GM11168 (cell line): Measurements from ENCODE around the gene PPP1R2.

Source experiments
- in situ Hi-C: fragments of 300-500 bp; cut with MboI; formaldehyde crosslinking; loops from one replicate; pipeline ENCODE4 v1.12.0; 2022; ENCODE audit warnings: low sequenced_read_pairs; ENCODE audit not compliant: unreplicated experiment

PPP1R2 gene

GRCh38 chr3:195568630-195569029 is 25.5 kb upstream of the PPP1R2 start:
- in situ Hi-C loops, result no loop called here

GRCh38 chr3:195566797-195567196 is 23.7 kb upstream of the PPP1R2 start:
- in situ Hi-C loops, result no loop called here

DNA sequence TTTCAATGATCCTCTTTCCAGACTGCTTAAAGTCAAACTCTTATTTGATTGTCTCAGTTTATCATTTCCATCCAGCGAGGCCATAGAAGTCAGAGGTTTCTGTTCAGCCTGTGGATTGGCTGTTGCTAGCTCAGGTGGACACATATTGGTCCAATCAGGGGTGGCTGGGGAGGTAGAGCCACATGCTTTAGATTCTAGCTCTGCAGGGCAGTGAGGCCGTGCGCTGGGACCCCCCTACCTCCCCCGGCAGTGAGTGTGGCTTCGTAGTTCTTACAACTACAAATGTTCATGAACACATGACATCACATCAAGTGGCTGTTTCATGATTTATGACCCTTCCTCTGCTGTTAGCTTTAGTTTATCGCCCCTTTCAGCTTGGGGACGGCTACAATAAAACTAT is 22.6 kb upstream of the PPP1R2 start:
- in situ Hi-C loops, result no loop called here

- in situ Hi-C loops, result no loop called here
Observed at GRCh38 chr3:195563317-195563716, 20.2 kb upstream of the PPP1R2 start.

- in situ Hi-C loops, result no loop called here
Observed at GRCh38 chr3:195559723-195560409, 16.7 kb upstream of the PPP1R2 start.

- in situ Hi-C loops, result no loop called here
Observed at GRCh38 chr3:195558602-195559001, 15.5 kb upstream of the PPP1R2 start.

DNA sequence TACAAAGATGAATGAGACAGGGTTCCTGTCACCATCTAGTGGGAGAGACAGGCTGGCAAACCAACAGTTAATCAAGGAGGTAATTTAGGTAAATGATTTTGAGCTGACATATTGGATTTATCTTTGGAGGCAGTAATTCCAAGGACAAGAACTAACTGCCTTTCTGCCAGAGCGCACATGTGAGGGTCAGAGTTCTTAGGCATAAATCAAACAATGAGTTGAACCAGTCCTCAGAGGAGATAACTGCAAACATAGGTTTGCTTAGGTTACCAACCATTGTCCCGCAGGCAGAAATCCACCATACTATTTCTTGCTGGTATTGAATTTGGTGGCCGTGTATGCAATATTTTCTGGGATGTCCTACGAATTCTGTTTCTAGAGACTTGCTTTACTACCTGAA is 14.2 kb upstream of the PPP1R2 start:
- in situ Hi-C loops, result no loop called here

- in situ Hi-C loops, result no loop called here
Observed at GRCh38 chr3:195556390-195556789, 13.3 kb upstream of the PPP1R2 start.

DNA sequence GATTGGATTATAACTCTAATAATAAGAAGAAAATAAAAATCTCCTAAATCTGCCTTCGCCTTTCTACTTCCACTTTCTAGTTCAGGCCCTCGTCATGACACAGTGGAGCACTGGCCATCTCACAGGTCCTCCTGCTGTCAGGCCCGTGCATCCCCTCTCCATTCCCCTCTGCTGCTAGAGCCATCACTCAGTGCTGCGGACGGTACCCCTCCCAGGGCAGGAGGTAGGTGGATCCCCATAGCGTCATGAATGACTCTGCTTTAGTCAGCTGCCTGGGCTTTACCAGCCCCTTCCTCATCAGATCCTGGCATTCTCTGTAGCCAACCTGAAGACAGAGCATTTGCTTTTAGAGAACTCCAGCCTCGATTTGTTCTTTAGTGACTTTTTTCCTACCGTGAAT is 12.0 kb upstream of the PPP1R2 start:
- in situ Hi-C loops, result no loop called here

DNA sequence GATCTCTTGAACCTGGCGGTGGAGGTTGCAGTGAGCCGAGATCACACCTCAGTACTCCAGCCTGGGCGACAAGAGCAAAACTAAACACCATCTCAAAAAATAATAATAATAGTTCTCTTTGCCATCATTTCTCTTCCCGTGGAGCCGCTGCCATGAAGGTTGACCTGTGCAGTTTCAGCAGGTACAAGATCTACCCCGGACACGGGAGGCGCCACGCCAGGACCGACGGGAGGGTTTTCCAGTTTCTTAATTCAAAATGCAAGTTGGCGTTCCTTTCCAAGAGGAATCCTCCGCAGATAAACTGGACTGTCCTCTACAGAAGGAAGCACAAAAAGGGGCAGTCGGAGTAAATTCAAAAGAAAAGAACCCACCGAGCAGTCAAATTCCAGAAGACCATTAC is 11.3 kb upstream of the PPP1R2 start:
- in situ Hi-C loops, result no loop called here

DNA sequence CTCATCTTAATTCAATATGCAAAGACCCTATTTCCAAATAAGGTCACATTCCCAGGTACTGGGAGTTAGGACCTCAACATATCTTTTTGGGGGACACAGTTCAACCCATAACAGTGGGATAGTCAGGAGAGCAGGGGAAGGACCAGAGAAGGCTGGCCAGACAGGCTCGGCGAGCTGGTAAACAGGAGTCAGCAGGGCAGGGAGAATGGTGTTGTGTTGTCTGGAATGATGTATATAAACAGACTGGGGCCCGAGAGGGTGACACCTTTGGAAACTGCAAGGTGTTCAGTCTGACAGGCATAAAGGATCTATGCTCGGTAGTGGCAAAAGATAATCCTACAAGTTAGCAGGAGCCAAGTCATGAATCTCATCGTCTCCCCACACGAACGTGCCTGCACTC is 10.1 kb upstream of the PPP1R2 start:
- in situ Hi-C loops, result no loop called here

- in situ Hi-C loops, result no loop called here
Observed at GRCh38 chr3:195551381-195551978, 8.4 kb upstream of the PPP1R2 start.

DNA sequence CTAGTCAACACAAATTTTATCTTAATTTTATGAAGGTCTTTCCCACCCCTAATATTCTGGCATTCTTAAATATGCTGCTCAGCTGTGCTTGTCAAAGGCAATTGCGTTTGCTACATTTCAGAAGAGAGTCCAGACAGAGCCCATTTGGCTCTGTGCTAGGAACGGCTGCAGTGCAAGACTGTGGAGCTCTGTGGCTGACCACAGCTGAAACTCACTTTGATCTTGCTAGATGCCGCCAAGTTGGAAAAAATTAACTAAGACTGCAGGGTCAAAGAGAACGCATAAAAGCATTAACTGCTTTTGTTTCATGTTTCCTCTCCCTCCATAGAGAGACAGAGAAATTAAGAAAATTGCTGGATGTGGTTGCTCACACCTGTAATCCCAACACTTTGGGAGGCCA is 7.6 kb upstream of the PPP1R2 start:
- in situ Hi-C loops, result no loop called here

GRCh38 chr3:195549931-195550519 is 6.9 kb upstream of the PPP1R2 start:
- in situ Hi-C loops, result loop anchor here (25.0 kb wide), 2 partner anchors 413 to 863 kb away; partner anchors contain the start of gene FAM43A

DNA sequence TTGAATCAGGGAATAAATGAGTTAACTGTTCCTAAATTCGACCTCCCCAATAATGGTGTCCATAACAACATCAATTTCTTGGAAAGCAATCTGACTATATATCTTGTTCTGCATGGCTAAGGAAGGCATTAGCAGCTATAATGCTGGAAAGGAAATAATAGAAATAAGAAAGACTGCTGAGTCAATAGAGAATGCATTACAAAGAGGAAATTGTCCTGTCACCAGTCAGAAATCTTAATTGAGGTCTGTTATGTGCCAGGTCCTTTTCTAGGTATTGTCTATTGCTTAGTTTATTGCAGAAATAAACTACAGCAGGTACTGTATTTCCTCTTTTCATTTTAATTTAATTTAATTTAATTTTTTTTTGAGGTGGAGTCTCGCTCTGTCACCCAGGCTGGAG is 5.9 kb upstream of the PPP1R2 start:
- in situ Hi-C loops, result loop anchor here (25.0 kb wide), 2 partner anchors 412 to 862 kb away; partner anchors contain the start of gene FAM43A

DNA sequence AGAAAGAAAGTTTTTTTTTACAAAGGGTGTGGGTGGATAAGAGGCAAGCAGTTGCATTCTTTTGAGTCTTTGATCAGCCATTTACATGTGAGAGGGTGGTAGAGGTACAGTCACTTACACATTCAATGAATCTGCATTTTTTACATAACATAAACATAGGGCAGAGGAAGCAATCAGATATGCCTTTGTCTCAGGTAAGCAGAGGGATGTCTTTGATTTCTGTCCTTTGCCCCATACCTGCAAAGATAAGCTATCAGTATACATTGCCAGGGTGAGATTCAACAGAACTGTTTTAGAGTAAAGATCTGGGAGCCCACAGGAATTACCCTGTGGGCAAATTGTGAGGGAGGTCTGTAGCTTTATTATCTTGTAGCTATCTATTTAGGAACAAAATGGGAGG is 5.4 kb upstream of the PPP1R2 start:
- in situ Hi-C loops, result loop anchor here (25.0 kb wide), 2 partner anchors 411 to 861 kb away; partner anchors contain the start of gene FAM43A

GRCh38 chr3:195548006-195548405 is 4.9 kb upstream of the PPP1R2 start:
- in situ Hi-C loops, result loop anchor here (25.0 kb wide), 2 partner anchors 411 to 861 kb away; partner anchors contain the start of gene FAM43A

DNA sequence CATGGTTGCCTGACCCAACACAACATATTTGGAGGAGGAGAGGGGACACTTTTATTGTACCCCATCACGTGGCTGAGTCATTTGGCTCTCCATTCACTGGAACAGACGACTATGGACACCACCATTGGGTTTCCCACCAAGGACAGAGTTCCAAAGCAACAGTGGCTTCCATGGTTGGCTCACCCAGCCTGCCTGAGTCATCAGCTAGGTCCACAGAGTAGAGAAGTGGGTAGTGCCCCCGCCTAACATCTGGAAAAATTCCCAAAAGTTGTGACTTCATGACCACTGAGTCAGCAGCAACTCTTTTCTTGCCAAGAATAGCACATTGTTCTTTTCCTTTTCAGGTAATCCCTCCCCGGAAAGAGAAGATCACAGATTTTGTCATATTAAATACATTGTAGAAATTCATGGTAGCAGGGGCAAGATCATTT is 3.0 kb upstream of the PPP1R2 start:
- in situ Hi-C loops, result loop anchor here (25.0 kb wide), 2 partner anchors 409 to 859 kb away; partner anchors contain the start of gene FAM43A

- in situ Hi-C loops, result loop anchor here (25.0 kb wide), 2 partner anchors 407 to 857 kb away; partner anchors contain the start of gene FAM43A
Observed at GRCh38 chr3:195544634-195545033, 1.5 kb upstream of the PPP1R2 start.

DNA sequence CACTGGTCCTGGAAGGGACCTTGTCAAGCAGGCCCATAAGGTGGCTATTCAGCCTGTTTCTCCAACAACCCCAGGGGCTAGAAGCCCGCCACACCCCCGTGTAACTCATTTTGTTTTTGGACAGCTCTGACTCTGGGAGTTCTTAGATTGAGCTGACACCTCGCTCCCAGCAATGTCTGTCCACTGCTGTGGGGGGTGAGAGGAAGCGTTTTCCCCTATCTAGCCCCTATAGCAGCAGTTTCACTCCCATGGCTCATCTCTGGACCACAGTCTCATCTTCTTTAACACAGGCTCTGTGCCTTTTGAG is 1.1 kb upstream of the PPP1R2 start:
- in situ Hi-C loops, result loop anchor here (25.0 kb wide), 2 partner anchors 407 to 857 kb away; partner anchors contain the start of gene FAM43A

- in situ Hi-C loops, result loop anchor here (25.0 kb wide), 2 partner anchors 406 to 856 kb away; partner anchors contain the start of gene FAM43A
Observed at GRCh38 chr3:195543500-195544229, 540 bp upstream of the PPP1R2 start.
